IMR-90 (cell line): Measurements from ENCODE around the gene GDPD5. TPM values are rescaled to one million over a fixed set of nuclear protein-coding genes. Genes with fewer than 3 reads are reported as not detected.
A peak's percentile ranks its signal among the peaks of the same experiment; 100 is the strongest.

ENCODE experiments used
- ATAC-seq: fragments of 200-7000 bp; cut with Tn5 transposase; 2 replicates; pipeline ENCODE4 v1.9.1; 2020; ENCODE audit warnings: low read depth, mild to moderate bottlenecking, moderate library complexity
- BruUV-seq: library from RNA; stranded (reverse); fragments of 400-500 nt; replicated peaks from 2 replicates; lab custom pipeline; 2021; lab: Mats Ljungman, UMichigan
- CTCF ChIA-PET: fragments of 300-600 bp; formaldehyde crosslinking; extraction: SDS; loops from one replicate; lab custom pipeline; 2021; ENCODE audit warnings: antibody characterized with exemption; lab: Yijun Ruan, JAX
- POLR2A ChIA-PET: fragments of 300-600 bp; sonication (Branson Sonifier 250); formaldehyde crosslinking; loops from one replicate; lab custom pipeline; 2022; ENCODE audit warnings: antibody characterized with exemption; ENCODE audit not compliant: unreplicated experiment; lab: Charles Lee
- DNase-seq: peaks from one replicate; pipeline ENCODE4 v3.0.0; 2013
- H2AFZ ChIP-seq: replicated peaks from 2 replicates; pipeline ENCODE3; 2013; ENCODE audit warnings: low read length, mild to moderate bottlenecking; ENCODE audit not compliant: poor library complexity
- H2AK5ac ChIP-seq: 2 replicates; pipeline ENCODE4 v1.6.1; 2013; ENCODE audit warnings: low read depth, low read length, inconsistent platforms
- H2AK9ac ChIP-seq: replicated peaks from 2 replicates; pipeline ENCODE3; 2013; ENCODE audit warnings: mild to moderate bottlenecking, low read depth, low read length, moderate library complexity; ENCODE audit not compliant: poor library complexity
- H2BK120ac ChIP-seq: 2 replicates; pipeline ENCODE4 v1.6.1; 2013; ENCODE audit warnings: low read depth, low read length, inconsistent platforms
- H2BK15ac ChIP-seq: 3 replicates; pipeline ENCODE4 v1.6.1; 2013; ENCODE audit warnings: low read depth, low read length, inconsistent platforms
- H2BK20ac ChIP-seq: 2 replicates; pipeline ENCODE4 v1.6.1; 2013; ENCODE audit warnings: low read depth, mild to moderate bottlenecking, inconsistent platforms, low read length, moderate library complexity
- H2BK5ac ChIP-seq: 2 replicates; pipeline ENCODE4 v1.6.1; 2013; ENCODE audit warnings: mild to moderate bottlenecking, low read depth, low read length, inconsistent platforms; ENCODE audit not compliant: poor library complexity, severe bottlenecking
- H3K14ac ChIP-seq: replicated peaks from 2 replicates; pipeline ENCODE4 v1.6.1; 2013; ENCODE audit warnings: low read depth, low read length, inconsistent platforms
- H3K18ac ChIP-seq: 2 replicates; pipeline ENCODE4 v1.6.1; 2013; ENCODE audit warnings: low read depth, low read length, control low read depth
- H3K23ac ChIP-seq: 2 replicates; pipeline ENCODE4 v1.6.1; 2013; ENCODE audit warnings: low read depth, low read length, inconsistent platforms
- H3K27ac ChIP-seq: 2 replicates; pipeline ENCODE4 v1.5.1; 2013; ENCODE audit warnings: mild to moderate bottlenecking, control low read depth, low read length; ENCODE audit not compliant: insufficient read depth
- H3K27me3 ChIP-seq: 2 replicates; pipeline ENCODE4 v1.6.1; 2013; ENCODE audit warnings: low read length; ENCODE audit not compliant: control insufficient read depth, insufficient read depth
- H3K36me3 ChIP-seq: 2 replicates; pipeline ENCODE4 v1.6.1; 2013; ENCODE audit warnings: low read length, mixed read lengths; ENCODE audit not compliant: control insufficient read depth, insufficient read depth
- H3K4ac ChIP-seq: 2 replicates; pipeline ENCODE4 v1.6.1; 2013; ENCODE audit warnings: low read depth, low read length, inconsistent platforms
- H3K4me1 ChIP-seq: 2 replicates; pipeline ENCODE4 v1.6.1; 2013; ENCODE audit warnings: low read length, mixed read lengths; ENCODE audit not compliant: control insufficient read depth, insufficient read depth
- H3K4me2 ChIP-seq: 2 replicates; pipeline ENCODE4 v1.6.1; 2013; ENCODE audit warnings: low read depth, mild to moderate bottlenecking, control low read depth, low read length, moderate library complexity
- H3K4me3 ChIP-seq: 2 replicates; pipeline ENCODE4 v1.5.1; 2013; ENCODE audit warnings: low read depth, mild to moderate bottlenecking, control low read depth, low read length, moderate library complexity; ENCODE audit not compliant: insufficient read depth
- H3K56ac ChIP-seq: 2 replicates; pipeline ENCODE4 v1.6.1; 2013; ENCODE audit warnings: low read length, inconsistent platforms; ENCODE audit not compliant: insufficient read depth; ENCODE audit errors: extremely low read depth
- H3K79me1 ChIP-seq, 2 experiments: 2 replicates each; pipeline ENCODE4 v1.6.1; 2013; ENCODE audit warnings: low read length in 2 of 2, inconsistent platforms in 1 of 2, low read depth in 1 of 2
- H3K9ac ChIP-seq: 2 replicates; pipeline ENCODE4 v1.6.1; 2013; ENCODE audit warnings: low read depth, low read length, control low read depth
- H3K9me1 ChIP-seq: 2 replicates; pipeline ENCODE4 v1.6.1; 2013; ENCODE audit warnings: low read length, inconsistent platforms; ENCODE audit not compliant: insufficient read depth
- H3K9me3 ChIP-seq: 2 replicates; pipeline ENCODE4 v1.6.1; 2013; ENCODE audit warnings: low read length; ENCODE audit not compliant: control insufficient read depth, insufficient read depth
- H4K20me1 ChIP-seq: 2 replicates; pipeline ENCODE4 v1.6.1; 2013; ENCODE audit warnings: low read length, inconsistent platforms; ENCODE audit not compliant: insufficient read depth
- H4K5ac ChIP-seq: 2 replicates; pipeline ENCODE4 v1.6.1; 2013; ENCODE audit warnings: mild to moderate bottlenecking, low read depth, low read length, control low read depth
- H4K8ac ChIP-seq, 2 experiments: 2 replicates each; pipeline ENCODE4 v1.6.1; 2013; ENCODE audit warnings: low read depth in 2 of 2, low read length in 2 of 2, control low read depth in 1 of 2, inconsistent platforms in 1 of 2
- H4K91ac ChIP-seq: 2 replicates; pipeline ENCODE4 v1.6.1; 2013; ENCODE audit warnings: low read depth, low read length, inconsistent platforms; ENCODE audit not compliant: insufficient read depth
- CEBPB ChIP-seq: IDR thresholded peaks from 2 replicates; pipeline ENCODE4 v1.6.1; 2012; ENCODE audit warnings: low read depth, low read length, improper control_type of control experiment
- FOS ChIP-seq: fragments of 150-350 bp; IDR thresholded peaks from 2 replicates; pipeline ENCODE4 v1.6.1; 2016; ENCODE audit warnings: low read depth, low read length
- NFE2L2 ChIP-seq: fragments of 150-350 bp; IDR thresholded peaks from 2 replicates; pipeline ENCODE4 v1.6.1; 2016; ENCODE audit warnings: low read depth, mild to moderate bottlenecking, low read length
- RFX5 ChIP-seq: IDR thresholded peaks from 2 replicates; pipeline ENCODE4 v1.8.0; 2012; ENCODE audit warnings: low read depth, mild to moderate bottlenecking, low read length, moderate library complexity
- WGBS, 2 experiments: methylation state at CpG; one replicate each; pipeline versions ENCODE4 v1.1.5 to v1.1.7; 2013; ENCODE audit warnings: missing lambda C conversion rate in 2 of 2; ENCODE audit not compliant: insufficient read length in 1 of 2; ENCODE audit errors: extremely low coverage in 2 of 2; 5-methylcytosine and 5-hydroxymethylcytosine counted together
- dilution Hi-C: fragments of 300-500 bp; cut with HindIII; formaldehyde crosslinking; loops from one replicate; pipeline ENCODE4 v1.14.3; 2018; ENCODE audit warnings: low sequenced_read_pairs; ENCODE audit not compliant: unreplicated experiment
- in situ Hi-C: fragments of 300-500 bp; cut with MboI; formaldehyde crosslinking; loops from 3 replicates; pipeline ENCODE4 v1.14.3; 2019; ENCODE audit warnings: low sequenced_read_pairs, inconsistent platforms, mixed read lengths
- intact Hi-C: fragments of 100-400 bp; cut with micrococcal nuclease; formaldehyde crosslinking; loops from 2 replicates; pipeline ENCODE4 v1.10.0; 2022
- polyA plus RNA-seq, 3 experiments: library from polyadenylated mRNA; depleted of rRNA; stranded (reverse); fragments of >200 nt; gene quantifications; 2 replicates each; pipeline ENCODE4 v1.2.3, GENCODE V29; 2012; ENCODE audit warnings: low replicate concordance in 1 of 3
- total RNA-seq: library from RNA; depleted of rRNA; stranded (reverse); fragments of >200 nt; gene quantifications from 2 replicates; pipeline ENCODE4 v1.2.3, GENCODE V29; 2012

GDPD5 gene
- total and polyA plus RNA-seq, 2 of the 4 experiments (the other 2 are of a cell fraction) = 2.0 to 7.9 TPM

- DNase-seq = peak; percentile 95
- TF ChIP-seq CEBPB (0 out of 2 replicates have a peak, but pooled peaks have one; percentile 5), NFE2L2 (0 out of 2 replicates have a peak, but pooled peaks have one; percentile 6), RFX5 (no peak), FOS (peak; percentile 47; the same call in 1 of the 2 replicates)
- intact Hi-C loops = loop anchor here (5.0 kb wide), 1 partner anchor 47 kb away; no protein-coding TSS in a partner anchor
- H2BK15ac ChIP-seq = peak overlapping the region; percentile 16; the same call in 1 of the 3 replicates
- H2BK5ac ChIP-seq = peak overlapping the region; percentile 26
- peak overlapping the region; percentile 75 for H3K27ac ChIP-seq
- no TSS peak for BruUV-seq
- H4K91ac ChIP-seq = peak overlapping the region; percentile 81
- ChIA-PET POLR2A (no interaction called here), CTCF (interaction anchor here (0.6 to 1.1 kb wide), 3 partner anchors 19 to 160 kb away, joined by 3 to 5 read pairs (median 3); no protein-coding TSS in a partner anchor)
- H3K9ac ChIP-seq = no peak overlapping the region
- peak overlapping the region; percentile 12 to 85; a peak in 3 of 4 replicates for H4K8ac ChIP-seq
- ATAC-seq = peak; percentile 90
- in situ Hi-C loops = no loop called here
- H3K79me1 ChIP-seq = peaks cover 0 to 16% of the 10 kb centered on the region in 2 experiments; a peak in 1 of 4 replicates
- no peaks in the 10 kb centered on the region for H3K9me3 ChIP-seq
- H3K56ac ChIP-seq = 0 out of 2 replicates have a peak overlapping the region, but pooled peaks have one; percentile 34
- dilution Hi-C loops = no loop called here
- peak overlapping the region; percentile 81 for H2AFZ ChIP-seq
- H2BK20ac ChIP-seq = peak overlapping the region; percentile 69
- H3K4me1 ChIP-seq = peaks cover 27% of the 10 kb centered on the region
- H3K4me2 ChIP-seq = peak overlapping the region; percentile 19
- H3K4me3 ChIP-seq = no peak overlapping the region
- 63% methylated on average over 2 of the region's 8 CpGs; no CpG with 5 or more reads in 1 of the 2 experiments for WGBS, 2 experiments
- H3K4ac ChIP-seq = peak overlapping the region; percentile 35
- peak overlapping the region; percentile 66 for H2BK120ac ChIP-seq
- peak overlapping the region; percentile 88 for H2AK5ac ChIP-seq
- no peaks in the 10 kb centered on the region for H3K27me3 ChIP-seq
- H3K9me1 ChIP-seq = peaks cover 31% of the 10 kb centered on the region
- peak overlapping the region; percentile 21 for H3K18ac ChIP-seq
- H3K14ac ChIP-seq = peak overlapping the region; percentile 15
- H2AK9ac ChIP-seq = peak overlapping the region; percentile 67
- no peaks in the 10 kb centered on the region for H3K36me3 ChIP-seq
- peak overlapping the region; percentile 8; the same call in 1 of the 2 replicates for H3K23ac ChIP-seq
- H4K20me1 ChIP-seq = no peaks in the 10 kb centered on the region
- peak overlapping the region; percentile 62 for H4K5ac ChIP-seq
Measured at GRCh38 chr11:75499423-75500190, 26.1 kb downstream of the GDPD5 start.
